ENCODE data around the gene TAAR1. TPM values are rescaled to one million over a fixed set of nuclear protein-coding genes. Genes with fewer than 3 reads are reported as not detected.
A peak's percentile ranks its signal among the peaks of the same experiment; 100 is the strongest.
"Not testable (repeated sequence)": the region's sequence is repeated elsewhere in the genome, so short reads cannot be mapped to it uniquely, and the experiment has no call there.

Gene TAAR1
- not detected for polyA plus RNA-seq (ENCODE audit: insufficient read length in 12 of 12)
- long read RNA-seq, donor 1: 0 reads
- long read RNA-seq, donor 2: 0 reads
- long read RNA-seq, donor 3: 0 reads
- long read RNA-seq, donor 4: 0 reads
- long read RNA-seq, donor 5: 0 reads
- long read RNA-seq, donor 6: 0 reads
- long read RNA-seq, donor 7: 0 reads
- long read RNA-seq, donor 8: 0 reads
- long read RNA-seq, donor 9: 0 reads
- long read RNA-seq, donor 10: 0 reads
- long read RNA-seq, donor 11: 0 reads

GRCh38 chr6:132659082-132659481 lies at the start of gene TAAR1:
TAAR1 (minus strand) TSS chr6:132659182; CDS start chr6:132646003, 13,179 bp downstream.
- no peak for DNase-seq

GRCh38 chr6:132708771-132709170 lies 49.8 kb upstream of the TAAR1 start:
- DNase-seq: no peak

GRCh38 chr6:132708002-132708401 lies 49.0 kb upstream of the TAAR1 start:
- no peak for DNase-seq

GRCh38 chr6:132706756-132707155 lies 47.8 kb upstream of the TAAR1 start:
- DNase-seq: not testable (repeated sequence)

- DNase-seq: no peak
These were observed 45.0 kb upstream of the TAAR1 start for GRCh38 chr6:132703936-132704335.

GRCh38 chr6:132698608-132699007 lies 39.6 kb upstream of the TAAR1 start:
- no peak for DNase-seq

GRCh38 chr6:132695773-132696172 lies 36.8 kb upstream of the TAAR1 start:
- no peak for DNase-seq

- no peak for DNase-seq
These were observed 34.5 kb upstream of the TAAR1 start for GRCh38 chr6:132693478-132693877.

- no peak for DNase-seq
These were observed 31.7 kb upstream of the TAAR1 start for GRCh38 chr6:132690678-132691077.

GRCh38 chr6:132687306-132687705 lies 28.3 kb upstream of the TAAR1 start:
- DNase-seq: no peak

- DNase-seq: no peak
These were observed 27.5 kb upstream of the TAAR1 start for GRCh38 chr6:132686531-132686930.

- DNase-seq: no peak
These were observed 26.0 kb upstream of the TAAR1 start for GRCh38 chr6:132685009-132685408.

GRCh38 chr6:132684272-132684671 lies 25.3 kb upstream of the TAAR1 start:
- no peak for DNase-seq

- no peak for DNase-seq
These were observed 24.6 kb upstream of the TAAR1 start for GRCh38 chr6:132683543-132683942.

GRCh38 chr6:132679094-132679493 lies 20.1 kb upstream of the TAAR1 start:
- DNase-seq: not testable (repeated sequence)

- DNase-seq: no peak
These were observed 16.8 kb upstream of the TAAR1 start for GRCh38 chr6:132675749-132676148.

- no peak for DNase-seq
These were observed 16.0 kb upstream of the TAAR1 start for GRCh38 chr6:132675002-132675401.

- no peak for DNase-seq
These were observed 14.6 kb upstream of the TAAR1 start for GRCh38 chr6:132673376-132674094.

GRCh38 chr6:132671295-132671694 lies 12.3 kb upstream of the TAAR1 start:
- no peak for DNase-seq

- DNase-seq: peak; percentile 24
These were observed 10.8 kb upstream of the TAAR1 start for GRCh38 chr6:132669690-132670291.

- DNase-seq: no peak
These were observed 7.1 kb upstream of the TAAR1 start for GRCh38 chr6:132666118-132666517.

GRCh38 chr6:132664309-132665034 lies 5.5 kb upstream of the TAAR1 start:
- no peak for DNase-seq
